ENCODE results near the gene SCRN2. TPM values are rescaled to one million over a fixed set of nuclear protein-coding genes. Genes with fewer than 3 reads are reported as not detected.

Gene SCRN2
- total and polyA plus RNA-seq, 2 of the 8 experiments (the other 6 are each of a cell fraction or from before 2014, with no cell fraction given) = 24.4 to 42.3 TPM

DNA sequence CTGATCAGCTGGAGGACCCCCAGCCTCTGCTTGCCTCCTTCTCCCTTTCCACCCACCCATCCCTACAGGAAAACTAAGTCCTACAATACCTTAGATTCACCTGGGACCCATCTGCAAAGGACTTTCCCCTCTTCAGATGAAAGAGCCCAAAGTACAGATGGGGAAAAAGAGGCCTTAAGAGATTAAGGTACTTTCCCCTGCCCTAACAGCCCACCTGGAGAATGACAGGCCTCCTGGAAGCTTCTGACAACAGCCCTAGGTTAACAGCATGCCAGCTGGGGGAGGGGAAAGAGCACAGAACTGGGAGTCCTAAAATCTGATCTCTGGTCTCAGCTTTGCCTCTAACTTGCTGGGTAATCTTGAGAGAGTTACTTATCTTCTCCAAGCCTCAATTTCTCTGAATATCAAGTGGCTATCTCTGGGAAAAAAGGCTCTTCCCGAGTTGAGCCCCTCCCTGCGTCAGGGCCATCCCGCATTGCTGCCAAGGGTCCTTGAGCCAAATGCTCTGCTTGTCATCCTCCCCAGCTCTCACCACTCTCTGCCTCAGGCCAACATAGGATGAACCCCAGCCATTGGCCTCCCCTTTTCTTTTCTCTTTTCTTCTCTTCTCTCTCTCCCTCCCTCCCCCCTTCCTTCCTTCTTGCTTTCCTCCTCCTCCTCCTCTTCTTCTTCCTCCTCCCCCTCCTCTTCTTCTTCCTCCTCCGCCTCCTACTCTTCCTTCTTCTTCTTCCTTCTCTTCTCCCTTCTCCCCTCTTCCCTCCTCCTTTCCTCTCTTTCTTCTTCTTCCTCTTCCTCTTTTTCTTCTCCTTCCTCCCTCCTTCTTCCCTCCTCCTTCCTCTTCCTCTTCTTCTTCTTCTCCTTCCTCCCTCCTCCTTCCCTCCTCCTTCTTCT, 32.4 kb upstream of the SCRN2 start:
- H3K79me1 ChIP-seq (ENCODE audit: low read depth, low read length) = no peaks in the 10 kb centered on the region
- POLR2A ChIA-PET (ENCODE audit: partially characterized antibody) = interaction anchor here (1.5 to 3.6 kb wide), 7 partner anchors 9 to 29 kb away, joined by 5 to 17 read pairs (median 7); partner anchors contain the start of gene SP2
- WGBS, 2 experiments (ENCODE audit: extremely low coverage in 1 of 2, insufficient coverage in 1 of 2, insufficient read length in 1 of 2, insufficient replicate concordance in 2 of 2, low coverage in 1 of 2, low lambda C conversion rate in 2 of 2, missing lambda C conversion rate in 1 of 2) = 43% methylated on average over 4 of the region's 4 CpGs; no CpG with 5 or more reads in 1 of the 2 experiments
- peak overlapping the region; percentile 88 to 90 for H3K4me2 ChIP-seq (ENCODE audit: insufficient read depth in 1 of 2, low read depth in 2 of 2, low read length in 2 of 2)
- peak in 1 of 2 experiments; percentile 54 for DNase-seq (ENCODE audit: low read depth in 1 of 2, low spot score in 2 of 2)
- H3K56ac ChIP-seq (replicated peaks; ENCODE audit: insufficient read length, low read depth, low read length) = no peak overlapping the region
- H4K8ac ChIP-seq (ENCODE audit: extremely low read depth, insufficient read depth, low read length) = no peak overlapping the region
- no peak overlapping the region for H2BK15ac ChIP-seq (ENCODE audit: low read length)
- peak overlapping the region; percentile 48 for H3K18ac ChIP-seq (ENCODE audit: extremely low read depth, low read length)
- CTCF ChIA-PET (ENCODE audit: partially characterized antibody) = interaction anchor here (1.3 to 10.7 kb wide), 6 partner anchors 10 to 24 kb away, joined by 3 to 257 read pairs (median 6); partner anchors contain the start of genes SCRN2 and SP6
- H2AFZ ChIP-seq (ENCODE audit: low read length) = no peak overlapping the region
- H4K5ac ChIP-seq (ENCODE audit: insufficient read length, low read depth, low read length) = no peak overlapping the region
- FAIRE-seq = no peak
- H3K9ac ChIP-seq (replicated peaks in 1 of 4; ENCODE audit: extremely low read depth in 1 of 4, low read depth in 3 of 4, low read length in 3 of 4) = no peak overlapping the region
- peak overlapping the region; percentile 60; the same call in 1 of the 2 replicates for H2BK12ac ChIP-seq (ENCODE audit: low read depth, low read length)
- peaks cover 4% of the 10 kb centered on the region; the same call in 1 of the 2 replicates for H3K23me2 ChIP-seq (ENCODE audit: low read depth, low read length)
- H3K27me3 ChIP-seq (replicated peaks in 1 of 4; ENCODE audit: control insufficient read depth in 3 of 4, extremely low read depth in 1 of 4, insufficient read depth in 3 of 4, low read length in 3 of 4) = peaks cover 3 to 25% (median 17%) of the 10 kb centered on the region in 4 experiments; a peak in 5 of 7 replicates
- no peak overlapping the region for H3K23ac ChIP-seq (ENCODE audit: insufficient read length)
- peak overlapping the region; percentile 22 for H3K4ac ChIP-seq (replicated peaks; ENCODE audit: insufficient read length, low read depth, low read length)
- no peak overlapping the region for H3K14ac ChIP-seq (ENCODE audit: insufficient read length)
- peak overlapping the region in 2 of 4 experiments; percentile 53 to 57; a peak in 5 of 8 replicates for H3K4me3 ChIP-seq (ENCODE audit: extremely low read depth in 1 of 4, insufficient read depth in 2 of 4, low read depth in 3 of 4, low read length in 4 of 4)
- no peak for TF ChIP-seq CHD1 (IDR thresholded peaks at IDR 0.05; ENCODE audit: low read depth, low read length)
- TF ChIP-seq HDAC2 (IDR thresholded peaks at IDR 0.05; ENCODE audit: borderline replicate concordance in 1 of 2, low read depth in 2 of 2, low read length in 2 of 2) = 0 out of 4 replicates have a peak, but pooled peaks of 1 of the 2 experiments have one; percentile 41
- TF ChIP-seq, protein P1, sequence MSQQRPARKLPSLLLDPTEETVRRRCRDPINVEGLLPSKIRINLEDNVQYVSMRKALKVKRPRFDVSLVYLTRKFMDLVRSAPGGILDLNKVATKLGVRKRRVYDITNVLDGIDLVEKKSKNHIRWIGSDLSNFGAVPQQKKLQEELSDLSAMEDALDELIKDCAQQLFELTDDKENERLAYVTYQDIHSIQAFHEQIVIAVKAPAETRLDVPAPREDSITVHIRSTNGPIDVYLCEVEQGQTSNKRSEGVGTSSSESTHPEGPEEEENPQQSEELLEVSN (IDR thresholded peaks at IDR 0.05) = no peak
- TF ChIP-seq SIN3A (conservative IDR thresholded peaks at IDR 0.05 in 1 of 2, IDR thresholded peaks at IDR 0.05 in 1 of 2; ENCODE audit: low read depth in 1 of 2, low read length in 2 of 2) = peak in 1 of 2 experiments; percentile 88; a peak in 2 of 4 replicates
- TF ChIP-seq KDM1A (IDR thresholded peaks at IDR 0.05; ENCODE audit: borderline replicate concordance, low read length) = peak; percentile 89
- H2BK20ac ChIP-seq (ENCODE audit: low read length) = peak overlapping the region; percentile 90; the same call in 1 of the 2 replicates
- no peaks in the 10 kb centered on the region for H3K9me3 ChIP-seq (ENCODE audit: insufficient read depth in 2 of 2, low read depth in 1 of 2, low read length in 1 of 2)
- no peak overlapping the region for H3K27ac ChIP-seq (ENCODE audit: low read depth, low read length)
- H4K20me1 ChIP-seq (replicated peaks in 1 of 2; ENCODE audit: control insufficient read depth in 1 of 2, insufficient read depth in 2 of 2, low read length in 2 of 2) = no peaks in the 10 kb centered on the region
- no peak overlapping the region for H4K91ac ChIP-seq (replicated peaks; ENCODE audit: insufficient read length, low read length)
- H2BK5ac ChIP-seq (ENCODE audit: low read depth, low read length) = peak overlapping the region; percentile 21; the same call in 1 of the 2 replicates
- H3K79me2 ChIP-seq (ENCODE audit: control insufficient read depth in 1 of 2, insufficient read depth in 2 of 2, low read length in 2 of 2) = no peaks in the 10 kb centered on the region
- H2BK120ac ChIP-seq (replicated peaks; ENCODE audit: low read depth, low read length) = no peak overlapping the region
- H2AK5ac ChIP-seq (ENCODE audit: low read depth, low read length) = 0 out of 2 replicates have a peak overlapping the region, but pooled peaks have one; percentile 80
- peaks cover 21 to 46% (median 30%) of the 10 kb centered on the region in 4 experiments for H3K4me1 ChIP-seq (replicated peaks in 1 of 4; ENCODE audit: control insufficient read depth in 3 of 4, insufficient read depth in 4 of 4, low read length in 3 of 4)
- no peaks in the 10 kb centered on the region for H3K36me3 ChIP-seq (ENCODE audit: control insufficient read depth in 2 of 4, insufficient read depth in 4 of 4, low read length in 3 of 4)

Data from H1 (cell line).